GM19035 (cell line): ENCODE measurements around the gene SAMHD1.
"Not testable (repeated sequence)": the region's sequence is repeated elsewhere in the genome, so short reads cannot be mapped to it uniquely, and the experiment has no call there.

Experiments
- ATAC-seq: cut with Tn5 transposase; IDR thresholded peaks from one replicate; pipeline ENCODE4 v1.9.1; 2021; ENCODE audit not compliant: unreplicated experiment

Gene SAMHD1

GRCh38 chr20:36856691-36857635 is 94.5 kb downstream of the SAMHD1 start:
- no peak for ATAC-seq

- ATAC-seq, result no peak
Measured at GRCh38 chr20:36856195-36856594, 95.3 kb downstream of the SAMHD1 start.

DNA sequence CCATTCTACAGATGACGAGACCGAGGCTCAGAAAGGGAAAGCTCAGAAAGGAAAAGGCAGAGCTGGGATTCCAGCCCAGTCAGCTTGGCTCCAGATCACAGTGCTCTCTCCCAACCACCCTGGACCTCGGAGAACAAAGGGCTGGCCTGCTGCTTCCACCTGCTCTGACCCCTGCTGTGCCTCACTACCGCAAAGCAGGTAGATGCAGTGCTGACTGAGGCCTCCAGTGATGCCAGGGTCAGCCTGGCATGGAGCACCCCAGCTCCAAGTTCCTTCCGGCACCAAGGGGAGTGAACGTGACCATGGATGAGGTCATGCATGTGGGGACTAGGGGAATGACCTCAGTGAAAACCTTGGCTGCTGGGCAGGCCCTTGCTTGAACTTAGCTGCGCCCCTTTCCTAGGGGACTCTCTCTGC is 96.3 kb downstream of the SAMHD1 start:
- ATAC-seq, result no peak

DNA sequence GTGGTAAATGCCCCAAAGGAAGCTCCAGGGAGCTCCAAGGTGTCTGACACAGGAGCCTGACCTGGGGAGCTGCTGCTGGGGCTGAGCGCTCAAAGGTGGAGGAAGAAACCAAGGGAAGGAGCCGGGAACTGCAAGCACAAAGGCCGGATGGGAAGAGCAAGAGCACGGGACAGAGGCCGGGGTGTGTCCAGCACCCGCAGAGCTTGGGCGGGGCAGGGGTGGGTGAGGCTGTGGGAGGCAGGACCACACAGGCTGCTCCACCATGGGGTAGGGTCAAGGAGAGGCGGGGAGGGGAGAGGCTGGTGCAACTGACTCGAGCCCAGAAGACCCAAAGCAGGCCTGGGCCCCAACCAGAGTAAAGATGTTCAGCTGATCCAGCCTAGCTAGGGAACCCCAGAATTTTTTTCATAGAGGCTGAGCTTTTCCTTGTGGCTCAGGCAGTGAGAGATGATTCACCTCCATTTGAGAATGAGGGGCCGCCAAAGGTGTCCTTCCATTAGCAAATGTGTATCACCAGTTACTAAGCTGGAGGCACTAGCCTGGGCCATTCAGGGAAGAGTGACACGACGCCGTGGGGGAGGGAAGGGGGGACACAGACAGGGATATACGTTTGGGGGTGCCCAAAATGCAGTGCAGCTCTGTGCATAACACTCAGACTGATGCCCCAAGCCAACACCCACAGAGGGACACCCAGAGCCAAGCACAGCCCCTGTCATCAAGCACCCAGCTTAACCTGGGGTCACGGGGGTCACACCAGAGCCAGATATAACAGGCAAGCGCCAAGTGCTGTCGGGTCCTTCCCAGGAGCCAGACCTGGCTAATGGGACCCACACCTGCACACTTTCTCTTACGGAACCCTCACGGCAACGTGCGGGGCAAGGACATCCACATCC is 96.9 kb downstream of the SAMHD1 start:
- no peak for ATAC-seq

DNA sequence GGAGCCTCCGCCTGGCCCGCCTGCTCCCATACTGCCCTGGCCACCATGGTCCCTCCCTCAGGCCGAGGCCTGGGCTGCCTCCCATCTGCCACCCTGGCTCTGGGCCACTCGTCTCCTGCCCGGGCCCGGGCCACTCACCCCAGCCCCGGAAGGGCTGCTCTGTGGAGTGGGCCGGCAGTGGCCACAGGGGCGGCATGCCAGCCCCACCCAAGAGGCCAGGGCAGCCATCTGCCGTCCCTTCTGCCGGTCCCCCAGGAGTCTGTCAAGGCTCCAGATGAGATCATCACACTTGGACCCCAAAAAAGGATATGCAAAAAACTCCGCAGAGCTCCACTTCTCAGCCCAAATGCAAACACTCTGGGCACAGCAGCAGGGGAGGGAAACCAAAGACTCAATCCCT is 99.3 kb downstream of the SAMHD1 start:
- ATAC-seq, result no peak

- no peak for ATAC-seq
Measured at GRCh38 chr20:36851490-36851889, 100.0 kb downstream of the SAMHD1 start.

DNA sequence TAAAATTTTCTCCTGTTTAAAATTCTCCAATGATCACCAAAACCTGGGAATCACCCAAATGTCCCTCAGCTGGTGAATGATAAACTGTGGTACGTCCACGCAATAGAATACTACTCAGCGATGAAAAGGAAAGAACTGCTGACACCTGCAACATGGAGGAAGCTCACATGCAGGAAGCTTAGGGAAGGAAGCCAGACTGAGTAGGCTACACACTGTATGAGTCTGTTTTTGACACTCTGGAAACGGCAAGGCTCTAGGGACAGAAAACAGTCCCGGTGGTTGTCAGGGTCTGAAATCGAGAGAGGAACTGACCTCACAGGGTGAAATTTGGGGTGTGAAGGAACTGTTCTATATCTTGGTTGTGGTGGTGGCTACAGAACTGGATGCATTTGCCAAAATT is 100.7 kb downstream of the SAMHD1 start:
- no peak for ATAC-seq

DNA sequence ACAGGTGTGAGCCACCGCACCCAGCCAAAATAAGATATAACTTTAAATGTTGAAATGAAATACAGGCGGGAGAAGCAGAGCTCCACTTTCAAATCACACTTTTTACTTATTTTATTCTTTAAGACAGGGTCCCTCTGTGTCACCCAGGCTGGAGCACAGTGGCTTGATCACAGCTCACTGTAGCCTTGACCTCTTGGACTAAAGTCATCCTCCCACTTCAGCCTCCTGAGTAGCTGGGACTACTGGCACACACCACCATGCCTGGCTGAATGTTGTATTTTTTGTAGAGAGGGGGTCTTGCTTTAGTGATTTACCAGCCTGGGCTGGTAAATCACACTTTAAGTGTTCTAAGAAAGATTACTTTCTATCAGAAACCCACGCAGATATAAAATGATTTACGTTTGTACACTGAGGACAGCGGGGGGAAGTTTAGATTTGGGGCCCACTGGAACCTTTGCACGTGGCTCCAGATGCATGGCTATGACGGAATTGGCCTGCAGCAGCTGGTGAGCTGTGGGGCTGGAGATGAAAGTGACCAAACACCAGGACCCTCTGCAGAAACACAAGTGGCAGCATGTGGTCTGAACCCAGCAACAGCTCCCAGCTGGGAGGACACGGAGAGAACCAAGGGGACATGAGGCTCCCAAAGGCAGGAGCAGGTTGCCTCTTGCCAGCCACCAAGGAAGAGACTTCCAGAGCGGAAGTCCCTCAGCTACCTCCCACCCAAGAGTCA is 102.0 kb downstream of the SAMHD1 start:
- no peak for ATAC-seq

- ATAC-seq, result no peak
Measured at GRCh38 chr20:36848677-36849076, 102.8 kb downstream of the SAMHD1 start.

GRCh38 chr20:36848078-36848660 is 103.3 kb downstream of the SAMHD1 start:
- ATAC-seq, result no peak

DNA sequence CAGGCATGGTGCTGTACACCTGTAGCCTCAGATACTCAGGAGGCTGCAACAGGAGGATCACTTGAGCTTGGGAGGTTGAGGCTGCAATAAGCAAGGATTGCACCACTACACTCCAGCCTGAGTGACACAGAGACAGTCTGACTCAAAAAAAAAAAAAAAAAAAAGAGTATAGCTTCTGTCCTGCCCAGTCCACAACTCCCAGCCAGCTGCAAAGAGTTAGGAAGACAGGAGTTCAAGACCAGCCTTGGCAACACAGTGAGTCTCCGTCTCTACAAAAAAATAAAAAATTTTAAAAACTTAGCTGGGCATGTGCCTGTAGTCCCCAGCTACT is 103.8 kb downstream of the SAMHD1 start:
- no peak for ATAC-seq

- ATAC-seq, result no peak
Measured at GRCh38 chr20:36847009-36847709, 104.3 kb downstream of the SAMHD1 start.

DNA sequence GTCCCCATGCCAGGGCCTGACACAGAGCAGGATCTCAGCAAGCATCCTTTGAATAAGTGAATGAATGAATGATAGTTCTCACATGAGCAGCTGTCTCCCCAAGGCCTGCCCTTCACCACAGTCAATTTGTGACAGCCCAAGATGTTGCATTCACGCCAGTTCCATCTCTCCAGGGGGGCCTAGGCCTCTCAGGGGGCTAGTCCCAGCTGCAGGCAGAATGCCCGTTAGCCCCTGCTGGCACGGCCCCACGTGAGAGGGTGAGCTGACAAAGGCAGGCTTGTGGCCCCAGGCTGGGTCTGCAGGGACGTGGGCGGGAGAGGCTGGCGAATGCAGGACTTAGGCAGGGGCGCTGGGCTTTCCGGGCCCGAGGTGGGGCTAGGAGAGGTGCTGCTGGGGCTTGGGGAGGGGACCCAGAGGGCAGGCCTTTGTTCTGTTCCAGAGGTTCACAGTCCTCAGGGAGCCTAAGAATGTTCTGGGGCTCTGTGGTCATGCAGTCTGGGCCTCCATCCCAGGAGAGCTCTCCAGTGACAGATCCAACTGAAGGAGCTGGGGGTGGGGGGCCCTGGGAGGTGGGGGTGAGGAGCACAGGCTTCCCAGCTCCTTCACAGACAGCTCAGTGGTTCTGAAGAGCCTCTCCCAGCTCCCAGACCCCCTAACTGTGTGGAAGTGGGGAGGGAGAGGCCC is 106.1 kb downstream of the SAMHD1 start:
- no peak for ATAC-seq

- not testable (repeated sequence) for ATAC-seq
Measured at GRCh38 chr20:36841030-36841429, 110.5 kb downstream of the SAMHD1 start.
